Activated CD8-positive, alpha-beta memory T cell treated with anti-CD3 and anti-CD28 coated beads, Interleukin-2, amount 10 ng/mL, durations not matched to agents 7 days and 5 days (primary cell): ENCODE data around the gene CTPS1. TPM values are rescaled to one million over a fixed set of nuclear protein-coding genes. Genes with fewer than 3 reads are reported as not detected.

Experiments
- ATAC-seq: fragments of 150-1000 bp; cut with Tn5 transposase; one replicate; pipeline ENCODE4 v1.10.0; 2021; ENCODE audit warnings: moderate library complexity
- CTCF ChIA-PET: fragments of 350-600 bp; sonication (Branson Sonifier 250); formaldehyde crosslinking; loops from one replicate; lab custom pipeline; 2021; ENCODE audit warnings: antibody characterized with exemption; lab: Charles Lee
- DNase-seq: peaks from one replicate; pipeline ENCODE4 v3.0.0-alpha.2; 2020
- H3K27ac Mint-ChIP-seq: one replicate; pipeline ENCODE4 v1.8.0; 2021; ENCODE audit warnings: mild to moderate bottlenecking, mixed read lengths
- H3K27me3 Mint-ChIP-seq: one replicate; pipeline ENCODE4 v1.8.0; 2021; ENCODE audit warnings: mixed read lengths
- H3K36me3 Mint-ChIP-seq: one replicate; pipeline ENCODE4 v1.8.0; 2021; ENCODE audit warnings: mild to moderate bottlenecking, mixed read lengths
- H3K4me1 Mint-ChIP-seq: one replicate; pipeline ENCODE4 v1.8.0; 2021; ENCODE audit warnings: mixed read lengths
- H3K4me3 Mint-ChIP-seq: one replicate; pipeline ENCODE4 v1.8.0; 2021; ENCODE audit warnings: mild to moderate bottlenecking, moderate library complexity, mixed read lengths
- H3K9me3 Mint-ChIP-seq: one replicate; pipeline ENCODE4 v1.8.0; 2022; ENCODE audit warnings: low read depth, mixed read lengths
- total RNA-seq, 2 experiments: library from RNA; stranded (reverse); gene quantifications; one replicate each; pipeline ENCODE4 v1.2.3, GENCODE V29; 2021

Gene CTPS1
- total RNA-seq, 2 experiments from 2014 or later = 77.1 to 94.1 TPM

DNA sequence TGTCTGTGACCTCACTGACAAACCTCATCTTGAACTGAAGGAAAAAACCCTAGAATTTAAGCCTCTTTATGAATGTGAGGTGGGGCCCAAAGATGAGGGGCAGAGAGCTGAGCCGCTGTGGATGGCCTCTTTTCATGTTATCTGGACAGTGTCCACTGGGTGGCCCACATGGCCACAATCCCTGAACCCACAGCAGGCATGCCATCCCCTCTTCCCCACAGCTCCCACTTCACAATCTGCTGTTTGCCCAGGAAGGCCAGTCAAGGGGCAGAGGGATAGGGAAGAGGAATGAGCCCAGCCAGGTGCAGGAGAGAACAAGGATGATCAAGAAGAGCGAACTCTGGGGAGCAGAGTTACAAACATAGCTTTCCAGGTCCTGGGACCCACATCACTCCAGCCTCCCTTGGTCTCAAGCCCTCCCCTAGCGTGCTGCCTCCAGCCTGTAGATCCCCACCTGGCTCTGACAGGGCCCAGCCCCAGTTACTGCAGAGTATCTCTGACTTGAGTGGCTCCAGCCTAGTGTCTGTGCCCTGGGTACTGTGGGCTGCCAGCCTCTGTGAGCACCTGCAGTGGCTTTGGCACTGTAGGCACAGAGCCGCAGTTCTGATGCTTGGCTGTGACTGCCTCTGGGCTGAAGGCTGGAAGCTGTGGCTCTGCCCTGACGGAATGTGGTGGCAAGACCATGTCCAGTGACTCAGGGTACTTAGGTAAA is 43.9 kb downstream of the CTPS1 start:
- no peak for DNase-seq
- Mint-ChIP-seq H3K36me3 (peaks cover 1% of the 10 kb centered on the region), H3K27ac (no peak overlapping the region), H3K9me3 (no peaks in the 10 kb centered on the region), H3K4me3 (no peak overlapping the region), H3K4me1 (peaks cover 10% of the 10 kb centered on the region), H3K27me3 (no peaks in the 10 kb centered on the region)
- no peak for ATAC-seq
- CTCF ChIA-PET = no interaction called here

DNA sequence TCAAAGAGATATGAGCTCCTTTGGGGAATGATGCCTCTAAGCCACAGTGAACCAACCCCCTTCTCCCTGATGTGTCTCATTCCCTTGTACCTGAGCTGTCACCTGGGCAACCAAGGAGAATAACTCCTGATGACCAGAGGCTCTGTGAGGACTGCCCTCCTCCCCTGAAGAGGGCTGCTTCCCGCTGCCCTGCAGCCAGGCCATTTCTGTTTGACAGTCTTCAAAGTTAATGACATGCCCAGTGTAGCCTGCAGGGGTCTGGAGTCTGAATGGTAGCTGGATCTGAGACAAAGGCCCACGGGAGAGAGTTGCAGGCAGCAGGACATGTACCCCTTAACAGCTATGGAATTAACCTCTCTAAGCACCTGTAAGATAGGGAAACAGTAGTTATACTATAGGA is 45.5 kb downstream of the CTPS1 start:
- Mint-ChIP-seq H3K4me1 (peaks cover 10% of the 10 kb centered on the region), H3K9me3 (no peaks in the 10 kb centered on the region)
- CTCF ChIA-PET = no interaction called here

GRCh38 chr1:41025979-41026819 is 46.7 kb downstream of the CTPS1 start:
- no peaks in the 10 kb centered on the region for H3K27me3 Mint-ChIP-seq
- no peaks in the 10 kb centered on the region for H3K9me3 Mint-ChIP-seq
- H3K36me3 Mint-ChIP-seq = peaks cover 9% of the 10 kb centered on the region
- ATAC-seq (peak; percentile 11), DNase-seq (no peak)
- H3K4me3 Mint-ChIP-seq = no peak overlapping the region
- H3K27ac Mint-ChIP-seq = peak overlapping the region; percentile 62
- H3K4me1 Mint-ChIP-seq = peaks cover 9% of the 10 kb centered on the region
- CTCF ChIA-PET = no interaction called here

More for the DNA sequence above, 45.5 kb downstream of the CTPS1 start:
- Mint-ChIP-seq H3K27me3 (no peaks in the 10 kb centered on the region), H3K36me3 (peaks cover 5% of the 10 kb centered on the region), H3K27ac (no peak overlapping the region), H3K4me3 (no peak overlapping the region)
- ATAC-seq = no peak
- no peak for DNase-seq

DNA sequence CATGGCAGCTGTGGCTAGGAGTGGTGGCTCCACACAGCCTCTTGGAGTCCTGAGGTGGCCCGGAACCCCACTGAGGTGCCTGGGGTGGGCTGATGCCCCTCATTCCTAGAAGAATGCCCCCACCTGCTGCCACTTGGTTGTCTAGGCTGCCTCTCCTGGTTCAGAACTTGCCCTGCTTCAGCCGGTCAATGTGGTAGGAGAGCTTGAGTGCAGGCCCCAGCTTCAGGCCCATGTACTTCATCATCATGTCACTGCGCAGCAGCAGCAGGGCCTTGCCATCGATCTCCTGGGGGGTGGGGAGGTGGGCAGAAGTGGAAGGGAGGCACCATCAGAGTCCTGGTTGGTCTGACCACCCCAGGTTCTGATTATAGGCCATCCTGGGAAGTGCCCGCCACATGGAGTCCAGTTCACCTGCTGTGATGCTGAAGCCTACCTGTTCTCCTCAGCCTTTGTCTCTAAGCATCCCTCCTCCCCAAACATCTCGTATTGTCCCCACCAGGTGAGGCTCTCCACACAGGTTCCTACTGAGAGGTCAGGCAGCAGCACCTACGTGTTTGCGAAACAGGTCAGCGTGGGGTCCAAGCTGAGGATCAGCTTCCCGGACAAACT is 48.6 kb downstream of the CTPS1 start:
- no peak overlapping the region for H3K27ac Mint-ChIP-seq
- ATAC-seq (no peak), DNase-seq (no peak)
- CTCF ChIA-PET = no interaction called here
- H3K4me3 Mint-ChIP-seq = no peak overlapping the region
- peaks cover 7% of the 10 kb centered on the region for H3K4me1 Mint-ChIP-seq
- no peaks in the 10 kb centered on the region for H3K27me3 Mint-ChIP-seq
- H3K9me3 Mint-ChIP-seq = no peaks in the 10 kb centered on the region
- peaks cover 14% of the 10 kb centered on the region for H3K36me3 Mint-ChIP-seq

DNA sequence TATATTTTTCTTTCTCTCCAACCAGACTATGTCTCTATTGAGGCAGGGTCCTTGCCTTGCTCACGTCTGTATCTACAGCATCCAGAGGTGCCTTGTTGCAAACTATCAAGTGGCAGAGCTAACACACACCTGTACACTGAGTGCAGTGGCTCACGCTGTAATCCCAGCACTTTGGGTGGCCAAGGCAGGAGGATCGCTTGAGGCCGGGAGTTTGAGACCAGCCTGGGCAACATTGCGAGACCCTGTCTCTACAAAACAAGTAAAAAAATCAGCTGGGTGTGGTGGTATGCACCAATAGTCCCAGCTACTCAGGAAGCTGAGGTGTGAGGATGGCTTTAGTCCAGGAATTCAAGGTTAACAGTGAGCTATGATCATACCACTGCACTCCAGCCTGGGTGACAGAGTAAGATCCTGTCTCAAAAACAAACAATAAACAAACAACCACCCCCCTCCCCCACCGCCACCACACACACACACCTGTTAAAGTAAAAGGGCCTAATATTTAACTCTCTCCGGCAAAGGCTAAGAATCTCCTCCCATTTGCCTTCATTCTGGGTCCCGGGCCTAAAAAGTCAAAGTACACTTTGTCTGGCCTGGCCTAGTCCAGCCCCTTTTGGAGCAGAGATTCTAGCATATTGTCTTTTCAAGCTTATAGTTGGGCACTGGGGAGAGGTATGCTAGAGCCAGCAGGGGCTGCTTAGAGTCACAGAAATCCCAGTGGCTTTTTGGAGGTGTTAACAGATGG is 51.5 kb downstream of the CTPS1 start:
- H3K27me3 Mint-ChIP-seq = no peaks in the 10 kb centered on the region
- CTCF ChIA-PET = no interaction called here
- no peak overlapping the region for H3K4me3 Mint-ChIP-seq
- no peak overlapping the region for H3K27ac Mint-ChIP-seq
- peaks cover 3% of the 10 kb centered on the region for H3K4me1 Mint-ChIP-seq
- no peaks in the 10 kb centered on the region for H3K9me3 Mint-ChIP-seq
- ATAC-seq (no peak), DNase-seq (no peak)
- peaks cover 17% of the 10 kb centered on the region for H3K36me3 Mint-ChIP-seq

- ATAC-seq (no peak), DNase-seq (no peak)
- Mint-ChIP-seq H3K36me3 (peaks cover 17% of the 10 kb centered on the region), H3K9me3 (no peaks in the 10 kb centered on the region), H3K27me3 (no peaks in the 10 kb centered on the region), H3K4me1 (no peaks in the 10 kb centered on the region), H3K27ac (no peak overlapping the region), H3K4me3 (no peak overlapping the region)
- CTCF ChIA-PET = no interaction called here
These were observed 52.7 kb downstream of the CTPS1 start for GRCh38 chr1:41032147-41032546.

- Mint-ChIP-seq H3K36me3 (peaks cover 17% of the 10 kb centered on the region), H3K27me3 (no peaks in the 10 kb centered on the region), H3K27ac (no peak overlapping the region), H3K9me3 (no peaks in the 10 kb centered on the region), H3K4me1 (no peaks in the 10 kb centered on the region), H3K4me3 (no peak overlapping the region)
- DNase-seq (no peak), ATAC-seq (no peak)
- CTCF ChIA-PET = no interaction called here
These were observed 53.8 kb downstream of the CTPS1 start for GRCh38 chr1:41033272-41033671.

DNA sequence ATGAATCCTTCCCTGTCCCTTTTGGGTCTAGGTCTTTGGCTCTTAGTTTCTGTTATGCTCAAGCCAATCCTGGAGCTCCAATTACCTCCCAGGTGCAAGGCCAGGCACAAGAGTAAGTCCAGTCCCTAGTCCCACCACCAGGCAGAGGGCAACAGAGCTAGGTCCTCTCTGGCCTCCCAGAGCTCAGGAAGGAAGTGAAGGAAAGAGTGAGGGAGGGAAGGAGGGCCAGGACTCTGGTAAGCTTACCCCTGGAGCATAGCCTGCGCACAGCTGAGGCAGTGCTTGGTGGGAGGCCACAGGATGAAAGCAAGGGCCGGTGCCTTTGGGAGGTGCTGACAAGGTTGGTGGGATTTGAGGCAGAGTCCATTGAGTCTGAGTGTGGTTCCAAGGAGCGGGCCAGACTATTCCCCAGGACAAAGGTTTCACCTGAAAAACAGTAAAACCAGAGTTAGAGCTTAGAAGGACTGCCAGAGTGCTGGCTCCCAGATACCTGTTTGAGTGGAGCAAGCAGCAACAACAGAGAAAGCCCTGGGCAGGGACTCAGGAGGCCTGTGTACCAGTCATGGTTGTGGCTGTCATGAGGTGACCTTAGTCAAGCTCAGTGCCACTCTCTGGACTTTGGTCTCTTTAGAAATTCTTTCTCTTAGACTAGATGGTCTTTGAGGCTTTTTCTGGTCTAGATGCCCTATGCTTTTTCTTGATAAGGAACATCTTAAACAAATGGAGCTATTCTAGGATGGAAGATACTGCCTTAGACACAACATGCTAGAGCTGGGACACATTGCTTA is 57.8 kb downstream of the CTPS1 start:
- no peak overlapping the region for H3K4me3 Mint-ChIP-seq
- peaks cover 8% of the 10 kb centered on the region for H3K36me3 Mint-ChIP-seq
- CTCF ChIA-PET = no interaction called here
- DNase-seq (no peak), ATAC-seq (no peak)
- no peaks in the 10 kb centered on the region for H3K9me3 Mint-ChIP-seq
- H3K4me1 Mint-ChIP-seq = peaks cover 5% of the 10 kb centered on the region
- H3K27ac Mint-ChIP-seq = no peak overlapping the region
- H3K27me3 Mint-ChIP-seq = no peaks in the 10 kb centered on the region

DNA sequence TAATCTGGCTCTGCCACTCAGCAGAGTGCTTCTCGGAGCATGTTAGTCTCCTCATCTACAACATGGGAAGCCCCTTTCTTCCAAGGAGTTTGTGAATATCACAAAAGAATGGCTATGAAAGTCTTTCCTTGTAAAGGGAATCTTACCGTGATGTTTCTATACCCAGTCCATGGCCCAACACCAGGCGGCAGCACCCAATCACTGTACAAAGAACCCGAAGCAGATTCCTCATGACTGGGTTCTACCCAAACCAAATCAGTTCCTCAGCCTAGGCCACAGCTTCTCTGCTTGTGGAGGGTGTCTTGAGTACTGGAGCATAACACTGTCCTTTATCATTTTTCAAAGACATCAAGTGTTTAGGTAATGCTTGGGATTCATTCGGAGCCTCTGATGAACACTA is 58.6 kb downstream of the CTPS1 start:
- Mint-ChIP-seq H3K9me3 (no peaks in the 10 kb centered on the region), H3K4me3 (no peak overlapping the region), H3K27me3 (no peaks in the 10 kb centered on the region), H3K27ac (no peak overlapping the region), H3K4me1 (peaks cover 5% of the 10 kb centered on the region), H3K36me3 (peaks cover 8% of the 10 kb centered on the region)
- no peak for DNase-seq
- ATAC-seq = no peak
- CTCF ChIA-PET = no interaction called here

- Mint-ChIP-seq H3K36me3 (peaks cover 6% of the 10 kb centered on the region), H3K4me3 (no peak overlapping the region), H3K9me3 (no peaks in the 10 kb centered on the region), H3K4me1 (peaks cover 14% of the 10 kb centered on the region), H3K27ac (no peak overlapping the region), H3K27me3 (no peaks in the 10 kb centered on the region)
- CTCF ChIA-PET = interaction anchor here (1.2 kb wide), 1 partner anchor 80 kb away, joined by 3 read pairs; no protein-coding TSS in a partner anchor
- no peak for ATAC-seq
- DNase-seq = no peak
These were observed 62.2 kb downstream of the CTPS1 start for GRCh38 chr1:41041614-41042270.

GRCh38 chr1:41044187-41044586 is 64.7 kb downstream of the CTPS1 start:
- no peaks in the 10 kb centered on the region for H3K9me3 Mint-ChIP-seq
- H3K4me1 Mint-ChIP-seq = peaks cover 14% of the 10 kb centered on the region
- H3K27ac Mint-ChIP-seq = peak overlapping the region; percentile 33
- no peak overlapping the region for H3K4me3 Mint-ChIP-seq
- ATAC-seq (peak; percentile 33), DNase-seq (no peak)
- no peaks in the 10 kb centered on the region for H3K27me3 Mint-ChIP-seq
- H3K36me3 Mint-ChIP-seq = peaks cover 15% of the 10 kb centered on the region
- CTCF ChIA-PET = no interaction called here

- DNase-seq (no peak), ATAC-seq (no peak)
- Mint-ChIP-seq H3K9me3 (no peaks in the 10 kb centered on the region), H3K27ac (no peak overlapping the region), H3K36me3 (peaks cover 13% of the 10 kb centered on the region), H3K27me3 (no peaks in the 10 kb centered on the region), H3K4me3 (no peak overlapping the region), H3K4me1 (peaks cover 14% of the 10 kb centered on the region)
- CTCF ChIA-PET = no interaction called here
These were observed 66.2 kb downstream of the CTPS1 start for GRCh38 chr1:41045740-41046139.
